22Rv1 (cell line): ENCODE measurements around the gene RPP25L.

Source experiments
- CTCF ChIP-seq: fragments of 450-650 bp; IDR thresholded peaks from 2 replicates; pipeline ENCODE4 v1.5.1; 2017; ENCODE audit warnings: mild to moderate bottlenecking
- ZFX ChIP-seq: fragments of 450-650 bp; IDR thresholded peaks from 2 replicates; pipeline ENCODE4 v1.6.1; 2017; ENCODE audit warnings: antibody characterized with exemption, borderline replicate concordance

GRCh38 chr9:34588671-34589635 is 22.9 kb downstream of the RPP25L start:
- TF ChIP-seq CTCF = no peak
- no peak for TF ChIP-seq ZFX
